GM12873 (cell line): ENCODE measurements around the gene LILRB5.

ENCODE experiments used
- TF ChIP-seq, protein P1 (sequence below): IDR thresholded peaks from 2 replicates; pipeline ENCODE4 v1.5.1; 2012; ENCODE audit warnings: low read depth, mild to moderate bottlenecking, moderate library complexity, low read length, control low read depth; ENCODE audit not compliant: insufficient read depth; ENCODE audit errors: missing control alignments

The LILRB5 gene

DNA sequence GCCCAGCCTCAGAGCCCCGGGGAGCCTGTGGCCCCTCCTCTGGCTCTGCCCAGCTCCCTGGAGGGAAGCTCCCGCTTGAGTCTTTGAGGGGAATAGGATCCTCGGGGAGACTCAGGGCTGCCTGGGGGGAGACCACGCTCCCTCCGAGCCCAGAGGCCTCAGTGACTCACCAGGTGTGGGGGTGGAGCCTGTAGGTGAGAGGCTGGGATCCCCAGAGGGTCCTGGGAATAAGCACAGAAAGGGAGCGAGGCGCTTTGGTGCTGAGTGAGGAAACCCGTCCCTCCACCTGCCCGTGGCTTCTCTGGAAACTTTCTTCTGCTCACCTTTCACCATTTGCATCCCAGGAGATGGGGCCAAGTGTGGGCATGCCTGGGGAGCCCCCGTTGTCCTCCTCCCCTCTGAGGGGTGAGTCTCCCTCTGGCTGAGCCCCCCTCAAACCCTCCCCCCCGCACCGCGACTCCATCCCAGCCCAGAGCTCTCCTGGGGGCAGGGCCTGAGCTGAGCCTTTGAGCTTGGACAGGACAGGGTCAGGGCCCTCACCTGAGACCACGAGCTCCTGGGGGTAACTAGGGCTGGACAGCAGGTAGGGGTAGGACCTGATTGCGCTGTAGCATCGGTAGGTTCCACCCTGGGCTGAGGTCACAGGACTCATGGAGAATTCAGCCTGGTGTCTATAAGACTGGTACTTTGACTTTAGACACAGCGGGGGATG, 2.7 kb downstream of the LILRB5 start:
- TF ChIP-seq, protein P1, sequence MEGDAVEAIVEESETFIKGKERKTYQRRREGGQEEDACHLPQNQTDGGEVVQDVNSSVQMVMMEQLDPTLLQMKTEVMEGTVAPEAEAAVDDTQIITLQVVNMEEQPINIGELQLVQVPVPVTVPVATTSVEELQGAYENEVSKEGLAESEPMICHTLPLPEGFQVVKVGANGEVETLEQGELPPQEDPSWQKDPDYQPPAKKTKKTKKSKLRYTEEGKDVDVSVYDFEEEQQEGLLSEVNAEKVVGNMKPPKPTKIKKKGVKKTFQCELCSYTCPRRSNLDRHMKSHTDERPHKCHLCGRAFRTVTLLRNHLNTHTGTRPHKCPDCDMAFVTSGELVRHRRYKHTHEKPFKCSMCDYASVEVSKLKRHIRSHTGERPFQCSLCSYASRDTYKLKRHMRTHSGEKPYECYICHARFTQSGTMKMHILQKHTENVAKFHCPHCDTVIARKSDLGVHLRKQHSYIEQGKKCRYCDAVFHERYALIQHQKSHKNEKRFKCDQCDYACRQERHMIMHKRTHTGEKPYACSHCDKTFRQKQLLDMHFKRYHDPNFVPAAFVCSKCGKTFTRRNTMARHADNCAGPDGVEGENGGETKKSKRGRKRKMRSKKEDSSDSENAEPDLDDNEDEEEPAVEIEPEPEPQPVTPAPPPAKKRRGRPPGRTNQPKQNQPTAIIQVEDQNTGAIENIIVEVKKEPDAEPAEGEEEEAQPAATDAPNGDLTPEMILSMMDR: no peak

DNA sequence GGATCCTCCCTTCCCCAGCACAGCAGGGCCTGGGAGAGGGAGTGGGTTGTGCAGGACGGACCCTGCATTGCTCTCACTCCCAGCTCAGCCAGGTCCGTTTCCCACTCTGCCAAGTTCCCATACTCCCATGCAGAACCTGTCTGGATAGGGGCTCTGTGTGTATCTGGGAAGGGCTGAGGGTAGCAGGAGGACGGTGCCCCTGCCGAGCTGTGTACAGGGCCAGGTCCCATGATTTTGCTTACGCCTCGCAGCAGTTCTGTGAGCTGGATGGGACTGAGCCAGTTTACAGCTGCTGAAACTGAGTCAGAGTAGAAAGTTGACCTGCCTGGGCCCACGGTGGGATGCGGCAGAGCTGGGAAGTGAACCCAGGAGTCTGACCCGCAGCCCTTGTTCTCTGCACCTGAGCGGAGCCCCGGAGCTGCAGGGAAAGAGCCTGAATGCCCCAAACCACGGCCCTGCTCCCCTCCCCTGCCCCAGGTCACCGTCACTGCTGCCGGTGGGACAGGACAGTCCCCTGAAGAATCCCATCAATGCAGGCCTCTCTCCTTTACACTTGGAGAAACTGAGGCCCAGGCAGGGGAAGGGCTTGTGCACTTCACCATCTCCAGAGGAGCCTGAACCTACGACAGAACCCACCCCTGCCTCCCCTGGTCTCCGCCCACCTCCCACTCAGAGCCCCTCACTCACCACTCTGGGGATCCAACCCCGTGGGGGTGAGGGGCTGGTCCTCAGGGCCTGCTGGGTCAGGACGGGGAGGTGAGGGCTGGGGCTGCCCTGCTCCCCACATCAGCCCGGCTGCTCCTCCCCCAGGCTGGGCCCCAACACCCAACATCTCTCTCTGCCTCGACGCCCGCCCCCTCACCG, 3.5 kb downstream of the LILRB5 start:
- TF ChIP-seq, protein P1: no peak

DNA sequence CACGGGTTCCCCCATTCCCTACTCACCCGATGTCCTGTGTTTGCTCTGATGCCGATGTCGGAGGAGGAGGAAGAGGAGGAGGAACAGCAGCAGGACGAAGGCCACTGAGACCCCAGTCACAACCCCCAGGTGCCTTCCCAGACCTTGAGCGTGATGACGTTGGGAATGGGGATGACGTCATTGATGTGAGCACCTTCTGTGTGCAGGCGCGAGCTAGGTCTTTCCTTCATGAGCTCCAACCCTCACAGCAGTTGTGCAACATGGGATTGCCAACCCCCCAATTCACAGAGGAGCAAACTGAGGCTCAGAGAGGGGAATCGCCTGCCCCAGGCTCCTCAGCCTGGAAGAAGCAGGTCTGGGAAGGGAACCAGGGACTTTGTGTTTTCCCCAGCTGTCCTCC, 4.2 kb downstream of the LILRB5 start:
- TF ChIP-seq, protein P1: no peak

DNA sequence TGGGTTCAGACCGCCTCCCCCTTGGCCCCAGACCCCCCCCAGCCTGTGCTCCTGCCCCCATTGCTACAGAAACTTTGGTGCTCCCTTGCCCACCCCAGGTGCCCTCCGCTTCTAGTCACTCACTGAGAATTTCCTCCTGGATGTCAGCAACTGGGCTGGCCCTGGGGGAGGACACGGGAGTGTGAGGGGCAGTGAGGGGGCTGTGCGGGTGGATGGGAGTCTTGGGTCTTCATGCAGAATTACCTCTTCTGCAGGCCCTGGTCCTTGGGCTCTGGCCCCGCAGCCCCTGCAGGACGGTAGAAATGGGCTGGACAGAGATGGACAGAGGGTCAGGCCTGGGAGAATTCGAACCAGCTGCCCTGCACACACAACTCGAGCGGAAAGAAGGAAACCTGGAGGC, 4.8 kb downstream of the LILRB5 start:
- TF ChIP-seq, protein P1: no peak

DNA sequence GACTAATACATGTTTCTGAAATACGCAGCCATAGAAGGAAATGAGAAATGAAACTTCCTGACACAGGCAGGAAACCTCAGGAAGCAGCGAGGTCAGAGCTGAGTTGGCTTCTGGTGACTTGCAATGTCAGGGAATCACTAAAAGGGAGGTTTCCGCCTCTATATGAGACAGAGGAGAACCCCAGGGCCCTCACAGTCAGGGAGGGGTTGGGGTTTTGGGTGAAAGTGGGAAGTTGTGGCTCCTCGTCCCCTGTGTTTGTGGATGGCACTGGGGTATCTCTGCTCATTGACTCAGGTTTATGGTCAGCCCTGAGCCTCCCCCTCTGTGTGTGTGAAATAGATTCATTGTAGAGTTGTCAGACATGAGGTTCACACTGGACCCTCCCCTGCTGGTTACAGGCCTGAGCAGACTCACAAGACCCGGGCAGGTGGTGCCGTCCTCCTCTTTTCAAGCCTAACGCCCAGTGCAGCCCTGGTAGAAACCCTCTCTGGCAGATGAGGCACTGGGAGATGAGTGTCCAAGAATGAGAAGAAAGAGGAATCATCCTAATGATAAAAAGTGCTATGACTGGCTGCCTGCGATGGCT, 9.0 kb downstream of the LILRB5 start:
- TF ChIP-seq, protein P1: no peak

DNA sequence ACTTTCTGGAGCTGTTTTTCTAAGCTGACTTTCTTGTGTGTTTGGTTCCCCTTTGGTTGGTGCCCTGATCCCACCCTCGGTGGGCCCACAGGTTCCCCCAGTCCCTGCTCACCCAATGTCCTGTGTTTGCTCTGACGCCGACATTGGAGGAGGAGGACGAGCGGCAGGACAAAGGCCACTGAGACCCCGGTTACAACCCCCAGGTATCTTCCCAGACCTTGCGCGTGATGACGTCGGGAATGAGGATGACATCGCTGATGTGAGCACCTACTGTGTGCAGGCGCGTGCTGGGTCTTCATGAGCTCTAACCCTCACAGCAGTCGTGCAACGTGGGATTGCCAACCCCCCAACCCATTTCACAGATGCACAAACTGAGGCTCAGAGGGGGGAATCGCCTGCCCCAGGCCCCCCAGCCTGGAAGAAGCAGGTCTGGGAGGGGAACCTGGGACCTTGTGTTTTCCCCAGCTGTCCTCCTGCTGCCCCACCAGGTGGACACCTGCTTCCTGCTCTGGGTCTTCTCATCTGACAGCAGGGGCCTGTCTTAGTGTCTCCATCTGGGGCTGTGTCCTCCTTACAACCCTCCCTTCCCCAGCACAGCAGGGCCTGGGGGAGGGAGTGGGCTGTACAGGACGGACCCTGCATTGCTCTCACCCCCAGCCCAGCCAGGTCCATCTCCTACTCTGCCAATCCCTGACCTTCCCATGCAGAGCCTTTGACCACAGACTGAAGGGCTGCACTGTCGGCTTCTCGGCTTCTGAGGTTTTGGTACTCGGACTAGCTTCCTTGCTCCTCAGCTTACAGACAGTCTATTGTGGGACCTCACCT, 9.8 kb downstream of the LILRB5 start:
- TF ChIP-seq, protein P1: no peak
